CD4-positive, alpha-beta T cell treated with Interleukin-1 beta for 1 hour (primary cell): ENCODE measurements around the gene RBM4.
"Not testable (repeated sequence)": the region's sequence is repeated elsewhere in the genome, so short reads cannot be mapped to it uniquely, and the experiment has no call there.

Source experiments
- DNase-seq, 2 donors: peaks; one replicate each; pipeline ENCODE4 v3.0.0-alpha.2; 2020 to 2022

RBM4 gene

GRCh38 chr11:66617155-66617834, 21.2 kb upstream of the RBM4 start:
- peak; percentile 27 to 62 for DNase-seq

- DNase-seq = peak; percentile 61 to 83
Observed at GRCh38 chr11:66619080-66619554, 19.4 kb upstream of the RBM4 start.

- DNase-seq = no peak
Observed at GRCh38 chr11:66624450-66624849, 14.1 kb upstream of the RBM4 start.

DNA sequence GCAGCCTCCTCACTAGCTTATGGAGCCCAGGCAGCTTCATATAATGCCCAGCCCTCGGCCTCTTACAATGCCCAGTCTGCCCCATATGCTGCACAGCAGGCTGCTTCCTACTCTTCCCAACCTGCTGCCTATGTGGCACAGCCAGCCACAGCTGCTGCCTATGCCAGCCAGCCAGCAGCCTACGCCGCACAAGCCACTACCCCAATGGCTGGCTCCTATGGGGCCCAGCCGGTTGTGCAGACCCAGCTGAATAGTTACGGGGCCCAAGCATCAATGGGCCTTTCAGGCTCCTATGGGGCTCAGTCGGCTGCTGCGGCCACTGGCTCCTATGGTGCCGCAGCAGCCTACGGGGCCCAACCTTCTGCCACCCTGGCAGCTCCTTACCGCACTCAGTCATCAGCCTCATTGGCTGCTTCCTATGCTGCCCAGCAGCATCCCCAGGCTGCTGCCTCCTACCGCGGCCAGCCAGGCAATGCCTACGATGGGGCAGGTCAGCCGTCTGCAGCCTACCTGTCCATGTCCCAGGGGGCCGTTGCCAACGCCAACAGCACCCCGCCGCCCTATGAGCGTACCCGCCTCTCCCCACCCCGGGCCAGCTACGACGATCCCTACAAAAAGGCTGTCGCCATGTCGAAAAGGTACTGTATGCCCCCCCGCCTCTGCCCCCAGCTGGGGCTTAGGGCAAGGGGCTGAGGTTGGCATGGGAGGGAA, 13.3 kb upstream of the RBM4 start:
- no peak for DNase-seq

- no peak for DNase-seq
Observed at GRCh38 chr11:66625752-66626149, 12.8 kb upstream of the RBM4 start.

GRCh38 chr11:66626382-66626781, 12.1 kb upstream of the RBM4 start:
- no peak for DNase-seq

DNA sequence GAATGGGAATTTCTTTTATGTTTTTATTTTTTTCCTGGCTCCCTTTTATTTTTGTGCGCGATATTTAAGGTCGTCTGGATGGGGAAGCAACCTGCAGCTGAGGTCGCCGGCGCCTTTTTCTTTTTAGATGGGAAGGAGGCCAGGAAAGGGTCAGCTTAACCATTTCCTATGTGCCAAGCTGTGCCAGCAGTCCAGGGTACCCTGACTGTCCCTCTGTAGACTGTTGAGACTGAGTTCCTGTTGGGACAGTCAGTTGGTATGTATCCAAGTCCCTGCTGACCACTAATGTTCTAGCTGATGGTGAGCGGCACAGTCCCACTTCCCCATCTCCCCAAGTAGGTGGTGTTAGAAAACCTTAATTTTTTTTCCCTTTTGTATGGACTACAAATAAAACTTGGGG, 11.6 kb upstream of the RBM4 start:
- DNase-seq = no peak

- DNase-seq = no peak
Observed at GRCh38 chr11:66628061-66628603, 10.4 kb upstream of the RBM4 start.

DNA sequence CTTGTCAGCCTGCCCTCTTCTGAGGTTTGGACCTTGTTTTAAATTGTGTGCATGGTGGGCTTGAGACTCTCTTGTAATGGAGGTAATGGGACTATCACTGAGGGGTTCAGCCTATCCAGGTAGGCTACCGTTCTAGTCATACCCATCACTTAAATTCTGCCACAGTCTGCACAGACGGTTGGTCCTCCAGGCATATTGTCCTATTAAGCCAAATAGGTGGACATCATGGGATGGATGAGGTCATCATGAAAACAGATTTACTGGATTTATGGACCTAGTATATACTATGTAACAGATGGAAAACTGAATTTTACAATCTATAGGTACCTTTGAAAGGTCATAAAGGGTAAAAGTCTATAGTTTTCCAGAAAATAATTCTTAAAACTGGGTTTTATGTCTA, 9.1 kb upstream of the RBM4 start:
- no peak for DNase-seq

- no peak for DNase-seq
Observed at GRCh38 chr11:66631883-66632282, 6.6 kb upstream of the RBM4 start.

DNA sequence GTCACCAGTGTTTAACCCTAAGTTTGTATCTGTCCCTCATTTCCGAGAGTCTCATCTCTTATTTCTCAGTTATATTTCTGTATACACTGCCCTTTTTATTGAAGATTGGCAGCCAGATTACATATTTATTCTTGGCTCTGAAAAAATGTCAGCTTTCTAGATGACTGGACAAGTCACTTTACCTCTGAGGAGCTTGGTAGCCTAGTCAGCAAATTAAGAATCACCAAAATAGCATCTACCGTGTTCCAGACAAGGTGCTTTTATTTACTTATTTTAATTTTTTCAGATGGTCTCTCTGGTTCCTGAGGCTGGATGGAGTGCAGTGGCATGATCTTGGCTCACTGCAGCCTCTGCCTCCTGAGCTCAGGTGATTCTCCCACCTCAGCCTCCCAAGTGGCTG, 5.6 kb upstream of the RBM4 start:
- DNase-seq = no peak

- DNase-seq = no peak
Observed at GRCh38 chr11:66636411-66636810, 2.1 kb upstream of the RBM4 start.

GRCh38 chr11:66637557-66638176, 836 bp upstream of the RBM4 start:
- no peak for DNase-seq

GRCh38 chr11:66639066-66639813, 737 bp downstream of the RBM4 start:
- DNase-seq = peak; percentile 21 to 57

- DNase-seq = not testable (repeated sequence)
Observed at GRCh38 chr11:66639814-66640340, 1.4 kb downstream of the RBM4 start.

GRCh38 chr11:66641834-66642233, 3.3 kb downstream of the RBM4 start:
- DNase-seq = no peak

- DNase-seq = no peak
Observed at GRCh38 chr11:66643745-66644437, 5.4 kb downstream of the RBM4 start.

DNA sequence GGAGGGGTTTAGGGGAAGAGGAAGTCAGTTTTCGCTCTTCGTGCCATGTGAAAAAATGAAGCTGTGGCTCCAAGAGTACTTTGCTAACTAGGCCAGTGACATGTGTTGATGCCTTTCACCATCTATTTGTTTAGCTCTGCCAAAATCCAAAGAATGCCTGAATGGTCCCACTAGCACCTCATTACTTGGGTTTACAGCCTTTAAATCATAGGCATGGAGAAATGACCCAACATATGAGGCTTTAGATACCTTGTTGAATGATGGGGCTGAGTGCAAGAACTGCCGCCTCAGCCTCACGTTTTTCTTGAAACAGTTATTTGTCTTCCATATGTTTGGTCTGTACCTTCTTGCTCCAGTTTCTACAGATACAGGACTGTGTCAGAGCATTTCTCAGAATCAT, 8.3 kb downstream of the RBM4 start:
- DNase-seq = no peak

GRCh38 chr11:66649903-66650302, 11.4 kb downstream of the RBM4 start:
- no peak for DNase-seq

GRCh38 chr11:66651016-66651415, 12.5 kb downstream of the RBM4 start:
- no peak for DNase-seq

GRCh38 chr11:66652651-66653050, 14.1 kb downstream of the RBM4 start:
- DNase-seq = no peak

DNA sequence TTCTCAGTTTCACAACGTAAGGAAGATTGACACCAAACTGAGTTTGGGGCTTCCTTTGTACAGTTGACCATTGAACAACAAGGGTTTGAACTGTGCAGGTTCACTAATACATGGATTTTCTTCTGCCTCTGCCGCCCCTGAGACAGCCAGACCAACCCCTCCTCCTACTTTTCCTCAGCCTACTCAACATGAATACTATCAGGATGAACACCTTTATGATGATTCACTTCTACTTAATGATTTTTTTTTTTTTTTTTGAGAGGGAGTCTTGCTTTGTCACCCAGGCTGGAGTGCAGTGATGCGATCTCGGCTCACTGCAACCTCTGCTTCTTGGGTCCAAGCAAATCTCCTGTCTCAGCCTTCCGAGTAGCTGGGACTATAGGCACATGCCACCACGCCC, 14.6 kb downstream of the RBM4 start:
- DNase-seq = no peak
